HepG2 (cell line): Measurements from ENCODE around the gene TAS1R1.

Experiments used
- AFF4 ChIP-seq: sonication (generic); formaldehyde crosslinking; IDR thresholded peaks from 2 replicates; pipeline ENCODE4 v1.4.0; 2020; ENCODE audit warnings: missing genetic modification reagents
- CAMTA2 ChIP-seq: sonication (generic); formaldehyde crosslinking; IDR thresholded peaks from 2 replicates; pipeline ENCODE4 v1.4.0; 2020; ENCODE audit warnings: mild to moderate bottlenecking, missing genetic modification reagents, borderline replicate concordance
- CHD4 ChIP-seq: fragments of 200-600 bp; sonication (generic); IDR thresholded peaks from 2 replicates; pipeline ENCODE4 v1.7.0; 2017; ENCODE audit warnings: mild to moderate bottlenecking, low read length, borderline replicate concordance
- CTCF ChIP-seq: sonication (generic); formaldehyde crosslinking; IDR thresholded peaks from 2 replicates; pipeline ENCODE4 v1.5.0; 2020; ENCODE audit warnings: mild to moderate bottlenecking, missing genetic modification reagents, moderate library complexity
- FOXK2 ChIP-seq: fragments of 450-650 bp; IDR thresholded peaks from 2 replicates; pipeline ENCODE4 v1.6.1; 2016
- HNF4G ChIP-seq, 2 experiments: sonication (generic) in 1 of 2; formaldehyde crosslinking in 1 of 2; IDR thresholded peaks; 2 replicates each; pipeline versions ENCODE4 v1.4.0 to v1.6.1; 2011 to 2020; ENCODE audit warnings: borderline replicate concordance in 2 of 2, low read depth in 2 of 2, mild to moderate bottlenecking in 2 of 2, low read length in 1 of 2, missing genetic modification reagents in 1 of 2, moderate library complexity in 1 of 2
- HOXA7 ChIP-seq: sonication (generic); formaldehyde crosslinking; IDR thresholded peaks from 2 replicates; pipeline ENCODE4 v1.8.1; 2022; ENCODE audit warnings: mild to moderate bottlenecking, missing genetic modification reagents, moderate library complexity
- ISL2 ChIP-seq: sonication (generic); formaldehyde crosslinking; IDR thresholded peaks from 2 replicates; pipeline ENCODE4 v1.5.0; 2020; ENCODE audit warnings: missing genetic modification reagents
- NONO ChIP-seq, 2 experiments: fragments of 450-650 bp in 1 of 2; sonication (generic) in 1 of 2; formaldehyde crosslinking in 1 of 2; IDR thresholded peaks in 1 of 2; conservative IDR thresholded peaks in 1 of 2; 2 replicates each; pipeline versions ENCODE4 v1.6.1 to v1.8.0; 2017 to 2022; ENCODE audit warnings: mild to moderate bottlenecking in 1 of 2, missing genetic modification reagents in 1 of 2, moderate library complexity in 1 of 2
- SIN3A ChIP-seq: IDR thresholded peaks from 2 replicates; pipeline ENCODE4 v1.6.1; 2011; ENCODE audit warnings: low read depth, mild to moderate bottlenecking, control low read depth, low read length, borderline replicate concordance
- SP2 ChIP-seq: sonication (generic); formaldehyde crosslinking; IDR thresholded peaks from 2 replicates; pipeline ENCODE4 v1.5.1; 2020; ENCODE audit warnings: mild to moderate bottlenecking, missing genetic modification reagents
- ZNF10 ChIP-seq: sonication (generic); formaldehyde crosslinking; IDR thresholded peaks from 2 replicates; pipeline ENCODE4 v1.4.0; 2020; ENCODE audit warnings: mild to moderate bottlenecking, low read depth, missing genetic modification reagents, borderline replicate concordance
- ZNF777 ChIP-seq: sonication (generic); formaldehyde crosslinking; IDR thresholded peaks from 2 replicates; pipeline ENCODE4 v1.4.0; 2020; ENCODE audit warnings: missing genetic modification reagents
- TF ChIP-seq, protein P1 (sequence below): IDR thresholded peaks from 2 replicates; pipeline ENCODE4 v1.6.1; 2016; ENCODE audit warnings: missing compliant biosample characterization, missing genetic modification reagents, borderline replicate concordance

GRCh38 chr1:6505367-6506209 lies 49.5 kb upstream of the TAS1R1 start:
- TF ChIP-seq ISL2 (no peak), SP2 (CRISPR knock-in tag) (no peak), HNF4G (IDR thresholded peaks at IDR 0.05; ENCODE audit: borderline replicate concordance, low read depth, low read length) (no peak), HNF4G (CRISPR knock-in tag; IDR thresholded peaks at IDR 0.05; ENCODE audit: borderline replicate concordance, low read depth) (no peak), CTCF (CRISPR knock-in tag) (no peak), AFF4 (no peak), HOXA7 (no peak), NONO (IDR thresholded peaks at IDR 0.05) (no peak), NONO (CRISPR knock-in tag; conservative IDR thresholded peaks at IDR 0.05) (no peak), CAMTA2 (CRISPR knock-in tag) (no peak), ZNF777 (CRISPR knock-in tag) (no peak), ZNF10 (CRISPR knock-in tag) (no peak), CHD4 (no peak), FOXK2 (no peak), SIN3A (no peak)
- TF ChIP-seq, protein P1, sequence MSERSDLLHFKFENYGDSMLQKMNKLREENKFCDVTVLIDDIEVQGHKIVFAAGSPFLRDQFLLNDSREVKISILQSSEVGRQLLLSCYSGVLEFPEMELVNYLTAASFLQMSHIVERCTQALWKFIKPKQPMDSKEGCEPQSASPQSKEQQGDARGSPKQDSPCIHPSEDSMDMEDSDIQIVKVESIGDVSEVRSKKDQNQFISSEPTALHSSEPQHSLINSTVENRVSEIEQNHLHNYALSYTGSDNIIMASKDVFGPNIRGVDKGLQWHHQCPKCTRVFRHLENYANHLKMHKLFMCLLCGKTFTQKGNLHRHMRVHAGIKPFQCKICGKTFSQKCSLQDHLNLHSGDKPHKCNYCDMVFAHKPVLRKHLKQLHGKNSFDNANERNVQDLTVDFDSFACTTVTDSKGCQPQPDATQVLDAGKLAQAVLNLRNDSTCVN (CRISPR knock-in tag), result no peak
